Head of caudate nucleus (tissue), 42 donors: ENCODE results near the gene RNF152.

Experiments
- DNase-seq, 42 donors: peaks; one replicate each; pipeline versions ENCODE4 v3.0.0 to v3.0.0-alpha.2; 2020 to 2021; ENCODE audit warnings: mixed read lengths in 7 of 42
- intact Hi-C: fragments of 100-400 bp; cut with DNase I; formaldehyde crosslinking; loops from one replicate; pipeline ENCODE4 v1.15.0; 2022

Gene RNF152

GRCh38 chr18:61860302-61860701 lies 32.5 kb downstream of the RNF152 start:
- DNase-seq, result no peak
- intact Hi-C loops, result no loop called here

DNA sequence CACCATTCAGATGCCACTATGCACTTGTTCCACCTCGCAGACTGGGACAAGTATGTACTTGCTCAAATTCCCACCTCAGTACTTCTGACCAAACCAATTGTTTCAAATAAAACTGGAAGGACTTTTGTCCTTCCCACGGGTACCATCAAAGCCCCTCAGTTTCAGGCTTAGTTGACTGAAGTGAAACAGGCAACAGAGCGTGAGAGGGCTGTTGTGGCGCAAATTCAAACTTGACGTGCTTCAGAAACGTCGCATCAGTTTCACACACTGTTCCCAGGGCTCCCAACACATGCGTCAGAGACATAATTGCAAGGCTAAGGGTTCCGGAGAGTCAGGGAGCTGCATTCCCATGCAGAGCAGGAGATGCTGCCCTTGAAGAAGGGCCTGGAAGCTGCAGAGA lies 33.7 kb downstream of the RNF152 start:
- intact Hi-C loops, result no loop called here

GRCh38 chr18:61856678-61857077 lies 36.1 kb downstream of the RNF152 start:
- intact Hi-C loops, result no loop called here
- DNase-seq, result no peak

More for the DNA sequence above, 33.7 kb downstream of the RNF152 start:
- no peak for DNase-seq

GRCh38 chr18:61855449-61856378 lies 37.1 kb downstream of the RNF152 start:
- DNase-seq, result no peak
- intact Hi-C loops, result no loop called here

DNA sequence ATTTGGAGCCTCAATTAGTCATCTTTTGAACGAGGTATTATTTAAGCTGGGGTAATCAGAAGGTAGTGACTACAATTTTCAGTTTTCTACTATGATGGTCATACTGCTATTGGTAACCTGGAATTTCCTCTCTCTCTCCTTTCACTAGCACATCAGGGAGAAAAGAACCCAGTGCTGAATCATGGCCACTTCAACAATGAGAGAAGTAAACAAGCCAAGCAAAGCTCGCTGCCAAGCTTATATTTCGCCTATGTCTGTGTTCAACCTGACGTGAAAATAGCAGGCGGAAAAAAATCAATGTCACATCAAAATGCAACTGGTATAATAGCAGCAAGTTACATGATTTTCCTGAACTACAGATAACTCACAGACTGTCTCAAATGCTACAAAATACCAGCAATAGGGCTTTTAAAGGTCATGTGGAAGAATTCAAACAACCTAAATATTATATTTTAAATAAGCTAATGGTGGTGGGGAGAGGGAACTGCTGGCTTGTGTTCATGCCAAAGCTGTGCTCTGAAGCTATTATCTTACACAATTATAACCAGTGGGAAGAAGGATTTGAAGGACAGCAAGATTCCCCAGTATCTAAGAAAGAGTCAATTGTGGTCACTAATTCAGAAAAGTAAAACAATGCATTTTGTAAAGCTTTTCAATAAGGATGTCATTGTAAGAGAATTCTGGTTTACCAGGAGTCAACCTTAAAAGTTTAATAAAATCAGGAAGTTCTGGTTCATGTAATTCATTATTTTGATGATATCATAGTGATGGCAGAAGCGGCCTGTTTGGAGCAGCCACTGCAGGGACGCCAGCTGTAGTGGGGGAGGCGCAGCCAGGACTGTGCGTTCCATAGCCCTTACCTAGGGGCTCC lies 38.0 kb downstream of the RNF152 start:
- intact Hi-C loops, result no loop called here
- DNase-seq, result no peak

DNA sequence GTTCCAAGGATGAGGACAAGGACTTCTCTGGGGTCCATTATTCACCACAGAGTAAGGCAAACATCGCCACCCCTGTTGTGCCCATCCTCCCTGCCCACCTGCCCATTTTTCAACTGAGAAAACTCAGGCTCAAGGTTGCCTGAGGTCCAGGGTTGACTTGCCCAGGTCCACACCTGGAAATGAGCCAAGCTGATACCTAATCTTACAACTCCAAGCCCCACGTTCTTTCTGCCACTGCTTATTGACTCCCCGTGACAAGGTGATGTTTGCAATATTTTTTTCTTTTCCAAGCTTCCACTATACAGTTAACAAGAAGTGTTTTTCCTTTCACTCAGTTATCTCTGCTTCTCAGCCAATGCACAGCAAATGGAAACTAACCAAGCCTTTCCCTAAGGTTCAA lies 39.0 kb downstream of the RNF152 start:
- DNase-seq, result no peak
- intact Hi-C loops, result no loop called here

DNA sequence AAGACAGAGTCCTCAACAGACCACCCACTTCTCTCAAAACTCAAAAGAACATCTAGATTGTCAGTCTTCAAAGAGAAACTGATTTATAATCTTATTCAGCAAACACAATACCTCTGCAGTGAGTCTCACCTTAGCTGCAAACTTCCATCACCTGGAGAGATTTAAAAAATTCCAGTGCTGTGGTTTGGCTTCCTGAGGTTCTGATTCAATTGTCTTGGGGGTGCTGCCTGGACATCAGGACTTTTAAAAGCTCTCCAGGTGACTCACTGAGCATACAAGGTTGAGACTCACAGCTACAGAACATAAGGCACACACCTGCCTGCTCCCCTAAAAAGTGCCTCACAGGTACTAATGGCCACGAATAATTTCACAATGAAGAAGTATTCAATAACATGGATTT lies 40.3 kb downstream of the RNF152 start:
- no peak for DNase-seq
- intact Hi-C loops, result no loop called here

DNA sequence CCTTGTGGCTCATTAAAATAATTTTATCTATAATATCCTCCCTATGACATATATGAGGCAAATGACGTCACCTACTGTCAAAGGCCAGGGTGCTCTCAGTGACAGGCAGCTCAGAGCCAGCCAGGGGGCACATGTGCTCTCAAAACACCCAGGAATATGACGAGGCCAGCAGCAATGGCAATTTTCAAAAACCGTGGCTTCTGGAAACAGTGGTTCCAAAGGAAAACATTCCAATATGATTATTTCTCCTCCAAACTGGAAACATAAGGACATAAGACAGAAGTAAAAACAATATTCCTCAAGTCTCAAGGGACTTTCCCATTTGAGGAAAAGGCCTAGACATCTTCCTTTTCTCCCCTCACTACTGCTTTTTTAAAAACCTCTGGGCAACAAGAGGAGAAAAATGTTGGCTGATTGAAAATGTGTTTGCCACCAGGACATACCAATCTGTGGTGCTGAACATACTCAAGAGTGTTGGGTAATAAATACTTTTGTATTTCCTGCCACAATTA lies 40.8 kb downstream of the RNF152 start:
- intact Hi-C loops, result no loop called here
- DNase-seq, result no peak

- DNase-seq, result no peak
- intact Hi-C loops, result no loop called here
These were observed 41.5 kb downstream of the RNF152 start for GRCh38 chr18:61851279-61851678.

DNA sequence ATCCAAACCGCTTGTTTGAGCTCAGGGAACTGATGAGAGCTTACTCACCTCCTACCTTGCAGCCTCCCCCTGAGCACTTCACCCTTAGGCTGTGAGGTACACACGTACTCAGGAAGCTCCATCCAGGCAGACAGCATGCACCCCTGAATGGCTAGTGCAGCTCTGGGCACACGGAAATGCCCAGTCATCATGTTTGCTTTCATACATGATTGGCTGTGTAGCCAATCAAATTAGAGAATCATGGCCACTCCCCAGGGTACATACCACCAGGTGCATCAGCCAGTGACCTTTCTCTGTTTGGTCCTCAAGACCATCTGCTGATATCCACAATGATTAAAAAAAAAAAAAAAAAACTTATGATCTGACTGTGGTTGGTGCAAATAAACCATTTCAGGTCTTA lies 42.1 kb downstream of the RNF152 start:
- intact Hi-C loops, result no loop called here
- DNase-seq, result no peak

DNA sequence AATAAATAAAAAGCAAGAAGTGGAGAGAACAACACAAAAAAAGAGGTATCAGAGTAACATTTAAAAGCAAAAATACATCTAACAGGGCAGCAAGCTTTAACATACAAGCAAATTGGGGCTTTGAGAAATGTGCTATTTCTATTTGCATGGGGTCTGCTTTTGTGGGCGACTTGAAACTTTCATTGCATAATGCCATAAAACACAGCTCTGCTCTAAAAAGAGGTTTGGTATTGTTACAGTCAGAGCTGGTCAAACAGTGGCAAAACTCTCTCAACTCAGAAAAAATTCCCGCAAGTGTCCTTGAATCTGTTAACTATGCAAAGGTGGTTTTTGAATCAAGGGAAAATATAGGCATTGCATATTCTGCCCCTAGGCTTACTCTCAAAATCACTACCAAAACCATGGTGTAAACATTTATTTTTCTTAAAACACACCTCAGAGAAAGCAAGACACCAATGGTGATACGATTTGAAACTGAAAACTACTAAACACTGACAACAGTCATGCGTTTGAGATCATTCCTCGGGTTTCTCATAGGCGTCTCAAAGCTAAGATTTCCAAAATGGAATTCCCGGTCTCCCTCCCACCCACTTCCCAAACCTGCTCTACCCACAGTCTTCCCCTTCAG lies 45.5 kb downstream of the RNF152 start:
- DNase-seq, result no peak
- intact Hi-C loops, result no loop called here

GRCh38 chr18:61845197-61845596 lies 47.6 kb downstream of the RNF152 start:
- no peak for DNase-seq
- intact Hi-C loops, result no loop called here

DNA sequence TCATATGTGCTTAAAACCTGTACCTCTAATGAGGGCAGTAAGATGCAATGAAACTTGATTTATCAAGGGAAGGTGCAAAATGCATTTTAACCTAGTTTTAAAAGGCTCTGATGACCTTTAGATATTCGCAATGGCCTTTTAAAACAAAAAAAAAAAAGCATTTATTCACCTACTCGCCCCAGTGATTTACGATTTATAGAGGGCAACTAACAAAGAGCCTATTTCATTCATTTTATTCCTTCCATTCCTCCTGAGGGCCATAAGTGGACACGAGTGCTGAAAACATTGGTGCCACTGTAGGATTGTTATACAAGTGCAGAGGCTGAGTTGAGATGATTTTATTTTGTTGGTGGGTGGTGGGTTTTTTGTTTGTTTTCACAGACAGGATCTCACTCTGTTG lies 48.1 kb downstream of the RNF152 start:
- intact Hi-C loops, result no loop called here
- DNase-seq, result no peak

DNA sequence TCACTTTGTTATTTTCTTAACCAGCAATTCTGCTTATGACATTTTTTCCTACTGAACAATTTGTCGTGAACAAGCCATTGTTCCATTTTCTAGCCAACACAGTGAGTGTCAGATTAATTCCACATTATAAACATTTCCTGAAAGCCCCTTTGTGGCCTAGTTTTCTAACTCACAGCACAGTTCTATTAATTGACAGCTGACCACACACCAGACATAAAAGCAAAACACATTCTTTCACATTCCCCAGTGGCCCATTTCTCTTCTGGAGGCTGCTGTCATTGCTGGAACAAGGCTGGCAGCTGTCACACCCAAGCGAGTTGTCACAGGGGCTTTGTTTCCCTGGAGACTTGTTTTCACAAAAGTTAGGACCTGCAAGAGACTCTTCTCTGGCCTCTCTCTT lies 50.7 kb downstream of the RNF152 start:
- intact Hi-C loops, result no loop called here
- peak in 20 of 42 donors; percentile 10 to 68 (median 38) for DNase-seq

- DNase-seq, result no peak
- intact Hi-C loops, result no loop called here
These were observed 51.1 kb downstream of the RNF152 start for GRCh38 chr18:61841706-61842105.

GRCh38 chr18:61840324-61840723 lies 52.5 kb downstream of the RNF152 start:
- intact Hi-C loops, result no loop called here

DNA sequence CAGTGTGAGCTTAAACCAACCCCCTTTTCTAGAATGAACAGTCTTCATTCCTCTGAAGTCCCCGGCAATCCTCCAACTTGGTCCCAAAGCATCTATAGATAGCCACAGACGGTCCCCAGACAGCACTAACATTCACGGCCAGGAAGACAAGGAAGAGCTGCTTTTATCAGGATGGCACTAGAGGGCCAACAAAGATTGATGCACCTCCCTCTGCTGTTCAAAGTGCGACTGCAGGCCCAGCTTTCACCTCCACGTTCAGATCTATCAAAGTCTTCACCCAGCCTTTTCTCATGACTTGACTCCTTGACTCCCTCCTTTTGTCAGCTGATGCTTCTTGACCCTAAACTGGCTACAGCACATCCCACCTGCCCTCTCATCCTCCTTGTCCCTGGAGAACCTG lies 54.3 kb downstream of the RNF152 start:
- intact Hi-C loops, result no loop called here
- no peak for DNase-seq

More at GRCh38 chr18:61840324-61840723, 52.5 kb downstream of the RNF152 start:
- DNase-seq, result no peak

DNA sequence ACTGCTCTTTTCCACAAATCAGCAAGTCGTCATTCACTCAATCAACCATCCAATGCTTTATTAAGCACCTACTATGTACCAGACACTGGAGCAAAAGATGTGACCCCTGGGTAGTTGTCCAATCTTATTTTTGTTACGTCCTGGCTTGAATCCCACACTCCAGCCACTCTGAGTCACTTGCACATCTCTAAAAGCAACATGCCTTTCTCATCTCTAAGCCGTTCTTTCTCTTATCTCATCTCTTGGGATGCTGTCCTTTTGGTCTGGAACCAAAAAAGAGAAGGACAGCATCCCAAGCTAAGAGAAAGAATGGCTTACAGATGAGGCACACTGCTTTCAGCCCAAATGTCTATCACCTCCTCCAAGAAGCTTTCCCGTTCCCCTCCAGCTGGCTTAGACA lies 58.8 kb downstream of the RNF152 start:
- no peak for DNase-seq
- intact Hi-C loops, result no loop called here

DNA sequence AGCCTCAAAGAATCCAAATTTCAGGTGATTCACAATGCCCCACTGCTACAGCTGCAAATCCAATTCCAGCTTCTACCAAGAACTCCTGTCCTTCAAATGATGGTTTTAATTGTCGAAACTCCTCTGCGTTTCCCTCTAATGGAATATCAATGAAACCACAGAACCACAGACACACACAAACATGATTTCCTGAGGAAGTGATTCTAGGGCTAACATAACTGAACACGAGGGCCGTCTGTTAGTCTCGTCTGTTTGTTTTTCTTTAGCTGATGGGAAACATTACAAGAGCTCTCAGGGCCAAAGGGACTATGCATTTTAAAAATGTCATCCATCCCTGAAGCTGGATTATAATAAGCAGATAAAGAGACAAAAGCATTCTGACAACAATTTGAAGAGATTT lies 59.4 kb downstream of the RNF152 start:
- DNase-seq, result no peak
- intact Hi-C loops, result no loop called here

DNA sequence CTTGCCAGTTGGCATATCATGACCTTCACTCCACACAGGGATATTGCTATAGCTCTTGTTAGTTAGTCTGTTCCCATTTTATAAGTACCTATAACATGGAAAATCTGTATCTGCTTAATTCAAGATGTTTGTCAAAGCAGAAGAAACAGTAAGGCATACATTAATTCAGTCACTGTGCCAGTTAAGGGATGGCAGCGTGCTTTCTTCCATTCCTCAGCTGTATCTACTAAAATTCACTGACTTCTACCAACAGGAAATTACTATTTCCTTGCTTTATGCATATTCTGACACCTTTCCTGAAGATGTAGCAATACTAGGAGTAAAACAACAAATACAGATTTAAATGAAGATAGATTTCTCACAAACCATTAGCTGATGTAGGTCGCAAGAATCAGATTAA lies 59.9 kb downstream of the RNF152 start:
- intact Hi-C loops, result no loop called here
- DNase-seq, result no peak
